ENCODE data around the gene CARMIL3.

The CARMIL3 gene

GRCh38 chr14:24117179-24117578, 65.4 kb downstream of the CARMIL3 start:
- no peak for DNase-seq (ENCODE audit: low read depth)
